Upper lobe of left lung (tissue), 6 donors: ENCODE measurements around the gene TRIM67. TPM values are rescaled to one million over a fixed set of nuclear protein-coding genes. Genes with fewer than 3 reads are reported as not detected.

Experiments used
- ATAC-seq, 2 donors: fragments of 200-7000 bp; cut with Tn5 transposase; one replicate each; pipeline ENCODE4 v1.9.1; 2022; ENCODE audit warnings: mild to moderate bottlenecking in 2 of 2, moderate library complexity in 2 of 2; ENCODE audit not compliant: low FRiP score in 2 of 2
- DNase-seq, 2 donors: peaks; one replicate each; pipeline ENCODE4 v3.0.0-alpha.2; 2019 to 2020
- H3K27ac ChIP-seq, 4 donors: fragments of 200-600 bp; sonication (generic); one replicate each; pipeline ENCODE4 v1.5.1; 2016 to 2019
- H3K27me3 ChIP-seq, 4 donors: fragments of 200-600 bp; sonication (generic); one replicate each; pipeline ENCODE4 v1.5.1; 2017 to 2019
- H3K36me3 ChIP-seq, 4 donors: fragments of 200-600 bp; sonication (generic); one replicate each; pipeline ENCODE4 v1.5.1; 2016 to 2019
- H3K4me1 ChIP-seq, 4 donors: fragments of 200-600 bp; sonication (generic); one replicate each; pipeline ENCODE4 v1.5.1; 2018 to 2019
- H3K4me3 ChIP-seq, 4 donors: fragments of 200-600 bp; sonication (generic); one replicate each; pipeline ENCODE4 v1.5.1; 2017 to 2019; ENCODE audit warnings: mild to moderate bottlenecking in 2 of 4, moderate library complexity in 1 of 4
- H3K9me3 ChIP-seq, 4 donors: fragments of 200-600 bp; sonication (generic); one replicate each; pipeline ENCODE4 v1.5.1; 2018 to 2019
- CTCF ChIP-seq, 6 experiments: fragments of 450-650 bp in 4 of 6; fragments of 200-600 bp in 2 of 6; sonication (generic) in 2 of 6; IDR thresholded peaks; one replicate each; pipeline ENCODE4 v1.5.1; 2016 to 2019; ENCODE audit warnings: antibody characterized with exemption in 6 of 6
- EP300 ChIP-seq, 4 donors: sonication (generic); formaldehyde crosslinking; IDR thresholded peaks; one replicate each; pipeline ENCODE4 v1.5.1; 2017; ENCODE audit warnings: antibody characterized with exemption in 4 of 4, control low read depth in 2 of 4
- POLR2A ChIP-seq, 4 donors: fragments of 450-650 bp; IDR thresholded peaks; one replicate each; pipeline ENCODE4 v1.5.1; 2016 to 2017; ENCODE audit warnings: antibody characterized with exemption in 4 of 4, mild to moderate bottlenecking in 2 of 4
- POLR2AphosphoS5 ChIP-seq, 2 donors: sonication (generic); formaldehyde crosslinking; IDR thresholded peaks; one replicate each; pipeline ENCODE4 v1.5.1; 2017; ENCODE audit warnings: antibody characterized with exemption in 2 of 2
- WGBS, 2 donors: methylation state at CpG; one replicate each; pipeline ENCODE4 v1.1.5; 2017 to 2018; 5-methylcytosine and 5-hydroxymethylcytosine counted together
- total RNA-seq, 6 donors: library from RNA; depleted of rRNA in 4 of 6; stranded (reverse); fragments of >200 nt in 4 of 6; gene quantifications; one replicate each; pipeline versions ENCODE4 v1.1.0 to v1.2.1, GENCODE V29; 2016 to 2021
- donor health status: DM: no; HTN: no; CAD: no; lungs with moderate emphysema.
- donor health status: DM: no; HTN: yes; CAD: no; lungs with severe emphysema.

Gene TRIM67
- total RNA-seq, 6 donors from 2014 or later: 0.03 TPM; not detected in 5

GRCh38 chr1:231160895-231161666, 777 bp upstream of the TRIM67 start:
- H3K27me3 ChIP-seq: peaks cover 0 to 44% (median 22%) of the 10 kb centered on the region in 4 donors
- no peaks in the 10 kb centered on the region for H3K9me3 ChIP-seq
- H3K27ac ChIP-seq: no peak overlapping the region
- peaks cover 26 to 31% (median 28%) of the 10 kb centered on the region in 4 donors for H3K4me1 ChIP-seq
- DNase-seq (peak in 1 of 2 donors; percentile 72), ATAC-seq (no peak)
- WGBS, 2 donors: 10 to 13% methylated on average over 17 to 44 of the region's 51 CpGs
- peak overlapping the region in 2 of 4 donors; percentile 23 to 38 for H3K4me3 ChIP-seq
- no peak for TF ChIP-seq CTCF (IDR thresholded peaks at IDR 0.05)
- TF ChIP-seq POLR2AphosphoS5 (IDR thresholded peaks at IDR 0.05): no peak
- TF ChIP-seq EP300 (IDR thresholded peaks at IDR 0.05): no peak
- no peak for TF ChIP-seq POLR2A (IDR thresholded peaks at IDR 0.05)
- H3K36me3 ChIP-seq: no peaks in the 10 kb centered on the region

- peaks cover 0 to 44% (median 22%) of the 10 kb centered on the region in 4 donors for H3K27me3 ChIP-seq
- no peaks in the 10 kb centered on the region for H3K9me3 ChIP-seq
- no peaks in the 10 kb centered on the region for H3K36me3 ChIP-seq
- ATAC-seq (peak; percentile 52 to 81), DNase-seq (peak in 1 of 2 donors; percentile 91)
- H3K4me3 ChIP-seq: peak overlapping the region in 3 of 4 donors; percentile 23 to 38 (median 35)
- H3K27ac ChIP-seq: no peak overlapping the region
- H3K4me1 ChIP-seq: peaks cover 26 to 31% (median 28%) of the 10 kb centered on the region in 4 donors
- whole genome bisulfite sequencing, 2 donors: 4% methylated on average over 53 of the region's 71 CpGs; no CpG with 5 or more reads in 1 of the 2 donors
- no peak for TF ChIP-seq EP300 (IDR thresholded peaks at IDR 0.05)
- TF ChIP-seq POLR2A (IDR thresholded peaks at IDR 0.05): no peak
- TF ChIP-seq POLR2AphosphoS5 (IDR thresholded peaks at IDR 0.05): no peak
- peak in 1 of 6 experiments; percentile 15 for TF ChIP-seq CTCF (IDR thresholded peaks at IDR 0.05)
Observed at GRCh38 chr1:231162297-231162969, 575 bp downstream of the TRIM67 start.

GRCh38 chr1:231162970-231163829, 1.3 kb downstream of the TRIM67 start:
- peaks cover 0 to 44% (median 22%) of the 10 kb centered on the region in 4 donors for H3K27me3 ChIP-seq

More at GRCh38 chr1:231162970-231163829, 1.3 kb downstream of the TRIM67 start:
- 13 to 17% methylated on average over 19 to 54 of the region's 97 CpGs for WGBS, 2 donors
- no peaks in the 10 kb centered on the region for H3K36me3 ChIP-seq
- TF ChIP-seq CTCF (IDR thresholded peaks at IDR 0.05): no peak
- TF ChIP-seq EP300 (IDR thresholded peaks at IDR 0.05): no peak
- TF ChIP-seq POLR2AphosphoS5 (IDR thresholded peaks at IDR 0.05): no peak
- no peak for TF ChIP-seq POLR2A (IDR thresholded peaks at IDR 0.05)
- H3K27ac ChIP-seq: no peak overlapping the region
- H3K4me3 ChIP-seq: peak overlapping the region in 2 of 4 donors; percentile 35 to 38
- no peaks in the 10 kb centered on the region for H3K9me3 ChIP-seq
- peaks cover 26 to 31% (median 28%) of the 10 kb centered on the region in 4 donors for H3K4me1 ChIP-seq
- ATAC-seq (peak in 1 of 2 donors; percentile 14), DNase-seq (peak in 1 of 2 donors; percentile 83)
